Endodermal cell (in vitro differentiated cells): ENCODE measurements around the gene KRT2. TPM values are rescaled to one million over a fixed set of nuclear protein-coding genes. Genes with fewer than 3 reads are reported as not detected.

Source experiments
- DNase-seq: peaks from one replicate; pipeline ENCODE4 v3.0.0-alpha.2; 2017
- H3K27ac ChIP-seq: 2 replicates; pipeline ENCODE4 v1.5.1; 2013; ENCODE audit warnings: mild to moderate bottlenecking, low read depth, low read length, moderate library complexity
- H3K27me3 ChIP-seq: 2 replicates; pipeline ENCODE4 v1.6.1; 2013; ENCODE audit warnings: mild to moderate bottlenecking, low read length, moderate library complexity; ENCODE audit not compliant: insufficient read depth, control insufficient read depth, poor library complexity, severe bottlenecking
- H3K36me3 ChIP-seq: 2 replicates; pipeline ENCODE4 v1.7.0; 2013; ENCODE audit warnings: mild to moderate bottlenecking, low read length, moderate library complexity; ENCODE audit not compliant: control insufficient read depth, insufficient read depth
- H3K4me1 ChIP-seq: one replicate; pipeline ENCODE4 v1.7.0; 2013; ENCODE audit warnings: low read length; ENCODE audit not compliant: control insufficient read depth, insufficient read depth
- H3K4me3 ChIP-seq: 2 replicates; pipeline ENCODE4 v1.5.1; 2013; ENCODE audit warnings: mild to moderate bottlenecking, low read length, moderate library complexity
- H3K9ac ChIP-seq: 2 replicates; pipeline ENCODE4 v1.6.1; 2013; ENCODE audit warnings: mild to moderate bottlenecking, low read length, moderate library complexity; ENCODE audit not compliant: poor library complexity, severe bottlenecking; ENCODE audit errors: extremely low read depth
- H3K9me3 ChIP-seq: 2 replicates; pipeline ENCODE4 v1.6.1; 2013; ENCODE audit warnings: mild to moderate bottlenecking, low read length, moderate library complexity; ENCODE audit not compliant: control insufficient read depth
- H3K27ac Mint-ChIP-seq: 2 replicates; pipeline ENCODE4 v1.8.0; 2020; ENCODE audit warnings: mixed read lengths
- H3K27me3 Mint-ChIP-seq: 2 replicates; pipeline ENCODE4 v1.8.0; 2021; ENCODE audit warnings: mild to moderate bottlenecking, mixed read lengths; ENCODE audit not compliant: insufficient read depth
- H3K36me3 Mint-ChIP-seq: 2 replicates; pipeline ENCODE4 v1.8.0; 2020; ENCODE audit warnings: low read depth, mixed read lengths
- H3K4me1 Mint-ChIP-seq: 2 replicates; pipeline ENCODE4 v1.8.0; 2020; ENCODE audit warnings: mixed read lengths
- H3K4me3 Mint-ChIP-seq: 2 replicates; pipeline ENCODE4 v1.8.0; 2020; ENCODE audit warnings: mild to moderate bottlenecking, moderate library complexity, mixed read lengths
- H3K9me3 Mint-ChIP-seq: 2 replicates; pipeline ENCODE4 v1.8.0; 2020; ENCODE audit warnings: mild to moderate bottlenecking, mixed read lengths
- WGBS, 2 experiments: methylation state at CpG; one replicate each; pipeline versions ENCODE4 v1.1.5 to v1.1.7; 2013; ENCODE audit warnings: missing lambda C conversion rate in 2 of 2, mixed read lengths in 1 of 2; ENCODE audit not compliant: insufficient coverage in 1 of 2, insufficient read length in 1 of 2; 5-methylcytosine and 5-hydroxymethylcytosine counted together
- total RNA-seq, 2 donors: library from RNA; stranded (reverse); fragmentation: NEBNext Ultra II Directional in 1 of 2; extraction: Animal tissue kit (Norgen Biotek cat#: 25700) in 1 of 2; gene quantifications; 2 replicates in 1 of 2; 3 replicates in 1 of 2; pipeline ENCODE4 v1.2.1, GENCODE V29; 2021
- TF ChIP-seq, protein P1 (sequence below): fragments of 200-600 bp; sonication (generic); conservative IDR thresholded peaks from 2 replicates; pipeline ENCODE4 v1.5.0; 2021; ENCODE audit warnings: antibody characterized with exemption, mild to moderate bottlenecking

Gene KRT2
- total RNA-seq, 2 donors from 2014 or later: not detected

- DNase-seq: no peak
- Mint-ChIP-seq H3K27ac (no peak overlapping the region), H3K4me3 (no peak overlapping the region), H3K27me3 (peaks cover 86% of the 10 kb centered on the region), H3K9me3 (no peaks in the 10 kb centered on the region), H3K36me3 (no peaks in the 10 kb centered on the region), H3K4me1 (peaks cover 6% of the 10 kb centered on the region)
- Histone ChIP-seq H3K27ac (no peak overlapping the region), H3K36me3 (no peaks in the 10 kb centered on the region), H3K9ac (no peak overlapping the region), H3K9me3 (no peaks in the 10 kb centered on the region), H3K4me1 (no peaks in the 10 kb centered on the region), H3K4me3 (no peak overlapping the region), H3K27me3 (peaks cover 40% of the 10 kb centered on the region)
- TF ChIP-seq, protein P1, sequence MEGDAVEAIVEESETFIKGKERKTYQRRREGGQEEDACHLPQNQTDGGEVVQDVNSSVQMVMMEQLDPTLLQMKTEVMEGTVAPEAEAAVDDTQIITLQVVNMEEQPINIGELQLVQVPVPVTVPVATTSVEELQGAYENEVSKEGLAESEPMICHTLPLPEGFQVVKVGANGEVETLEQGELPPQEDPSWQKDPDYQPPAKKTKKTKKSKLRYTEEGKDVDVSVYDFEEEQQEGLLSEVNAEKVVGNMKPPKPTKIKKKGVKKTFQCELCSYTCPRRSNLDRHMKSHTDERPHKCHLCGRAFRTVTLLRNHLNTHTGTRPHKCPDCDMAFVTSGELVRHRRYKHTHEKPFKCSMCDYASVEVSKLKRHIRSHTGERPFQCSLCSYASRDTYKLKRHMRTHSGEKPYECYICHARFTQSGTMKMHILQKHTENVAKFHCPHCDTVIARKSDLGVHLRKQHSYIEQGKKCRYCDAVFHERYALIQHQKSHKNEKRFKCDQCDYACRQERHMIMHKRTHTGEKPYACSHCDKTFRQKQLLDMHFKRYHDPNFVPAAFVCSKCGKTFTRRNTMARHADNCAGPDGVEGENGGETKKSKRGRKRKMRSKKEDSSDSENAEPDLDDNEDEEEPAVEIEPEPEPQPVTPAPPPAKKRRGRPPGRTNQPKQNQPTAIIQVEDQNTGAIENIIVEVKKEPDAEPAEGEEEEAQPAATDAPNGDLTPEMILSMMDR: no peak
- WGBS, 2 experiments: 72 to 77% methylated on average over 3 of the region's 3 CpGs
Observed at GRCh38 chr12:52606096-52606495, 45.9 kb downstream of the KRT2 start.

DNA sequence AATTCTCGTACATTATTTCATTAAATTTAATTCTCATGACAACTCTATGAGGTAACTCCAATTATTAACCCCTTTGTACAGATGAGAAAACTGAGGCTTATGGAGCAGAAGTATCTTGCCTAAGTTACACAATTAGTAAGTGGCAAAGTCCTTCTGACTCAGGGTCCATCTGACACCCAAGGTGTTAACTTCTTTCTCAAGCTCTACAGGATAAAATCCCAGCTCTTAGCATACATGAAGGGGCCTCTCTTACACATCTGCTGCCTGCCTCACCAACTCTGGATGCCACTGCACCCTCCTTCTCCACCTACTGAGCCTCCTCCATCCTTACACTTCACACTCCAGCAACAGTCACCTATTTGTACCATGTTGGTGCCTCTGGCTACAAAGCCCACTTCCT is 46.5 kb downstream of the KRT2 start:
- H3K9ac ChIP-seq: no peak overlapping the region
- Mint-ChIP-seq H3K27ac (no peak overlapping the region), H3K9me3 (no peaks in the 10 kb centered on the region), H3K27me3 (peaks cover 84% of the 10 kb centered on the region), H3K4me1 (peaks cover 6% of the 10 kb centered on the region), H3K4me3 (no peak overlapping the region), H3K36me3 (no peaks in the 10 kb centered on the region)
- no peaks in the 10 kb centered on the region for H3K9me3 ChIP-seq
- WGBS, 2 experiments: 88 to 100% methylated on average over 1 of the region's 1 CpG
- no peaks in the 10 kb centered on the region for H3K4me1 ChIP-seq
- TF ChIP-seq, protein P1: no peak
- H3K4me3 ChIP-seq: no peak overlapping the region
- H3K27me3 ChIP-seq: peaks cover 35% of the 10 kb centered on the region
- no peaks in the 10 kb centered on the region for H3K36me3 ChIP-seq
- peak; percentile 13 for DNase-seq
- no peak overlapping the region for H3K27ac ChIP-seq

DNA sequence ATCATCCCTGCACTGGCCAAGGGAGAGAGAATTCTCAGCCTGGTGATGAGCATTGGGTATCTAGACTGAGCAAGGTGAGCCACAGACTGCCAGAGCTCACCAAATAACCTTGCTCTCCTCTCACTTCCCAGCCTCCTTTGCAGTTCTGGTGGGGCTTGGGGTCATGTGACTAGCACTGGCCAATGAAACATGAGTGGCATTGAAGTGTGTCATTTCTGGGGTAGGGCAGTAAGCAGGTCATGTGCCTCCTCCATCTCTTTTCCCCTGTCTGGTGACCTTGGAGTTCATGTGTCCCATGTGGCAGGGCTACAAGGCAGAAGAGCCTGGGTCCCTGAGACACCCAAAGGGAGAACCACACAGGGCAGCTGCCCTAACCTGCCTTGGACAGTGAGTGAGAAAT is 47.2 kb downstream of the KRT2 start:
- Mint-ChIP-seq H3K36me3 (no peaks in the 10 kb centered on the region), H3K9me3 (no peaks in the 10 kb centered on the region), H3K27me3 (peaks cover 84% of the 10 kb centered on the region), H3K4me3 (no peak overlapping the region), H3K27ac (no peak overlapping the region), H3K4me1 (peaks cover 6% of the 10 kb centered on the region)
- peaks cover 34% of the 10 kb centered on the region for H3K27me3 ChIP-seq
- no peak overlapping the region for H3K9ac ChIP-seq
- H3K27ac ChIP-seq: no peak overlapping the region
- H3K36me3 ChIP-seq: no peaks in the 10 kb centered on the region
- TF ChIP-seq, protein P1: no peak
- no peaks in the 10 kb centered on the region for H3K9me3 ChIP-seq
- DNase-seq: peak; percentile 40
- no peak overlapping the region for H3K4me3 ChIP-seq
- H3K4me1 ChIP-seq: no peaks in the 10 kb centered on the region
